GM23338 (cell line): ENCODE data around the gene ASB2. TPM values are rescaled to one million over a fixed set of nuclear protein-coding genes. Genes with fewer than 3 reads are reported as not detected.

Source experiments
- ATAC-seq: fragments of 200-7000 bp; cut with Tn5 transposase; 3 replicates; pipeline ENCODE4 v1.9.1; 2020
- DNase-seq: peaks from one replicate; pipeline ENCODE4 v3.0.0-alpha.2; 2015; ENCODE audit warnings: low spot score
- H2AFZ ChIP-seq: fragments of 200-600 bp; sonication (generic); 2 replicates; pipeline ENCODE4 v1.8.0; 2016; ENCODE audit warnings: antibody characterized with exemption, mild to moderate bottlenecking, moderate library complexity
- H3F3A ChIP-seq: fragments of 200-600 bp; sonication (generic); replicated peaks from 2 replicates; pipeline ENCODE4 v1.8.0; 2017; ENCODE audit warnings: antibody characterized with exemption, mixed run types, low read depth
- H3K27ac ChIP-seq: fragments of 200-600 bp; sonication (generic); 2 replicates; pipeline ENCODE4 v1.6.1; 2016; ENCODE audit warnings: low read depth
- H3K27me3 ChIP-seq: fragments of 200-600 bp; sonication (generic); 2 replicates; pipeline ENCODE4 v1.8.0; 2016; ENCODE audit warnings: mild to moderate bottlenecking, mixed run types, moderate library complexity; ENCODE audit not compliant: insufficient read depth
- H3K36me3 ChIP-seq: fragments of 200-600 bp; sonication (generic); 2 replicates; pipeline ENCODE4 v1.8.0; 2016; ENCODE audit warnings: mild to moderate bottlenecking; ENCODE audit not compliant: insufficient read depth
- H3K4me1 ChIP-seq: fragments of 200-600 bp; sonication (generic); 2 replicates; pipeline ENCODE4 v1.8.0; 2016; ENCODE audit warnings: mild to moderate bottlenecking, moderate library complexity; ENCODE audit not compliant: insufficient read depth
- H3K4me2 ChIP-seq: fragments of 200-600 bp; sonication (generic); 2 replicates; pipeline ENCODE4 v1.7.1; 2017; ENCODE audit warnings: mixed run types
- H3K4me3 ChIP-seq: fragments of 200-600 bp; sonication (generic); 2 replicates; pipeline ENCODE4 v1.6.1; 2016; ENCODE audit warnings: mixed run types
- H3K79me2 ChIP-seq: fragments of 200-600 bp; sonication (generic); replicated peaks from 2 replicates; pipeline ENCODE4 v1.8.0; 2017; ENCODE audit warnings: mild to moderate bottlenecking; ENCODE audit not compliant: insufficient read depth
- H3K9me2 ChIP-seq: fragments of 200-600 bp; sonication (generic); 2 replicates; pipeline ENCODE4 v1.8.0; 2017; ENCODE audit not compliant: insufficient read depth
- H4K20me1 ChIP-seq: fragments of 200-600 bp; sonication (generic); replicated peaks from 2 replicates; pipeline ENCODE4 v1.8.0; 2017; ENCODE audit warnings: mild to moderate bottlenecking; ENCODE audit not compliant: insufficient read depth
- H3K27ac Mint-ChIP-seq: 2 replicates; pipeline ENCODE4 v1.8.0; 2020; ENCODE audit warnings: inconsistent platforms, mild to moderate bottlenecking, moderate library complexity, mixed read lengths
- H3K27me3 Mint-ChIP-seq: 3 replicates; pipeline ENCODE4 v1.8.0; 2022; ENCODE audit warnings: low read depth, mild to moderate bottlenecking, moderate library complexity, mixed read lengths, inconsistent platforms; ENCODE audit not compliant: insufficient read depth, poor library complexity
- H3K36me3 Mint-ChIP-seq: 3 replicates; pipeline ENCODE4 v1.8.0; 2021; ENCODE audit warnings: low read depth, mild to moderate bottlenecking, inconsistent platforms, moderate library complexity, mixed read lengths
- H3K4me1 Mint-ChIP-seq: 3 replicates; pipeline ENCODE4 v1.8.0; 2020; ENCODE audit warnings: mild to moderate bottlenecking, inconsistent platforms, mixed read lengths
- H3K4me3 Mint-ChIP-seq: 3 replicates; pipeline ENCODE4 v1.8.0; 2021; ENCODE audit warnings: moderate library complexity, mild to moderate bottlenecking, inconsistent platforms, mixed read lengths
- H3K9me3 Mint-ChIP-seq: 3 replicates; pipeline ENCODE4 v1.8.0; 2020; ENCODE audit warnings: moderate library complexity, mild to moderate bottlenecking, inconsistent platforms, mixed read lengths
- CREB1 ChIP-seq: fragments of 250-450 bp; sonication (Bioruptor Pico); IDR thresholded peaks from 2 replicates; pipeline ENCODE4 v1.5.0; 2020; ENCODE audit warnings: low read depth, mild to moderate bottlenecking, moderate library complexity
- EZH2 ChIP-seq: fragments of 200-600 bp; sonication (generic); IDR thresholded peaks from one replicate; pipeline ENCODE4 v1.8.0; 2017; ENCODE audit warnings: antibody characterized with exemption, mild to moderate bottlenecking, low read depth; ENCODE audit not compliant: unreplicated experiment
- EZH2phosphoT487 ChIP-seq: fragments of 200-600 bp; sonication (generic); IDR thresholded peaks from one replicate; pipeline ENCODE4 v1.8.1; 2018; ENCODE audit warnings: antibody characterized with exemption; ENCODE audit not compliant: unreplicated experiment
- JUNB ChIP-seq: IDR thresholded peaks from one replicate; pipeline ENCODE4 v1.6.1; 2016; ENCODE audit warnings: antibody characterized with exemption; ENCODE audit not compliant: unreplicated experiment
- NANOG ChIP-seq: IDR thresholded peaks from 2 replicates; pipeline ENCODE4 v1.6.1; 2016; ENCODE audit warnings: antibody characterized with exemption, borderline replicate concordance
- POLR2AphosphoS5 ChIP-seq: IDR thresholded peaks from 2 replicates; pipeline ENCODE4 v1.6.1; 2016; ENCODE audit warnings: antibody characterized with exemption, low read depth
- STAT1 ChIP-seq: IDR thresholded peaks from one replicate; pipeline ENCODE4 v1.6.1; 2016; ENCODE audit warnings: antibody characterized with exemption; ENCODE audit not compliant: unreplicated experiment
- ZNF114 ChIP-seq: fragments of 250-450 bp; sonication (Bioruptor Pico); IDR thresholded peaks from 2 replicates; pipeline ENCODE4 v1.5.0; 2020; ENCODE audit warnings: mild to moderate bottlenecking, moderate library complexity
- ZNF331 ChIP-seq: fragments of 250-450 bp; sonication (Bioruptor Pico); IDR thresholded peaks from 2 replicates; pipeline ENCODE4 v1.5.0; 2020; ENCODE audit warnings: low read depth, mild to moderate bottlenecking, moderate library complexity
- polyA plus RNA-seq: library from polyadenylated mRNA; unstranded; fragments of >200 nt; fragmentation: Nextera tagmentation; extraction: Ambion mirVana; gene quantifications from 2 replicates; pipeline ENCODE4 v1.2.1, GENCODE V29; 2016
- total RNA-seq: library from RNA; depleted of rRNA; stranded (reverse); fragments of >200 nt; shearing (Covaris generic); gene quantifications from 2 replicates; pipeline ENCODE4 v1.2.3, GENCODE V29; 2014
- TF ChIP-seq, protein P1 (sequence below), 2 experiments: fragments of 200-600 bp in 1 of 2; sonication (generic) in 1 of 2; conservative IDR thresholded peaks; 2 replicates each; pipeline versions ENCODE4 v1.5.1 to v1.6.1; 2016 to 2017; ENCODE audit warnings: antibody characterized with exemption in 2 of 2, low read depth in 2 of 2, mild to moderate bottlenecking in 2 of 2, moderate library complexity in 1 of 2
- TF ChIP-seq, protein P2 (sequence below): IDR thresholded peaks from 2 replicates; pipeline ENCODE4 v1.6.1; 2016; ENCODE audit warnings: antibody characterized with exemption
- TF ChIP-seq, protein P3 (sequence below): IDR thresholded peaks from one replicate; pipeline ENCODE4 v1.6.1; 2018; ENCODE audit warnings: antibody characterized with exemption; ENCODE audit not compliant: unreplicated experiment
- TF ChIP-seq, protein P4 (sequence below): fragments of 250-450 bp; sonication (Bioruptor Pico); IDR thresholded peaks from 2 replicates; pipeline ENCODE4 v1.5.0; 2020; ENCODE audit warnings: mild to moderate bottlenecking, moderate library complexity

The ASB2 gene
- total and polyA plus RNA-seq, 2 experiments from 2014 or later, result 1.2 to 1.7 TPM

DNA sequence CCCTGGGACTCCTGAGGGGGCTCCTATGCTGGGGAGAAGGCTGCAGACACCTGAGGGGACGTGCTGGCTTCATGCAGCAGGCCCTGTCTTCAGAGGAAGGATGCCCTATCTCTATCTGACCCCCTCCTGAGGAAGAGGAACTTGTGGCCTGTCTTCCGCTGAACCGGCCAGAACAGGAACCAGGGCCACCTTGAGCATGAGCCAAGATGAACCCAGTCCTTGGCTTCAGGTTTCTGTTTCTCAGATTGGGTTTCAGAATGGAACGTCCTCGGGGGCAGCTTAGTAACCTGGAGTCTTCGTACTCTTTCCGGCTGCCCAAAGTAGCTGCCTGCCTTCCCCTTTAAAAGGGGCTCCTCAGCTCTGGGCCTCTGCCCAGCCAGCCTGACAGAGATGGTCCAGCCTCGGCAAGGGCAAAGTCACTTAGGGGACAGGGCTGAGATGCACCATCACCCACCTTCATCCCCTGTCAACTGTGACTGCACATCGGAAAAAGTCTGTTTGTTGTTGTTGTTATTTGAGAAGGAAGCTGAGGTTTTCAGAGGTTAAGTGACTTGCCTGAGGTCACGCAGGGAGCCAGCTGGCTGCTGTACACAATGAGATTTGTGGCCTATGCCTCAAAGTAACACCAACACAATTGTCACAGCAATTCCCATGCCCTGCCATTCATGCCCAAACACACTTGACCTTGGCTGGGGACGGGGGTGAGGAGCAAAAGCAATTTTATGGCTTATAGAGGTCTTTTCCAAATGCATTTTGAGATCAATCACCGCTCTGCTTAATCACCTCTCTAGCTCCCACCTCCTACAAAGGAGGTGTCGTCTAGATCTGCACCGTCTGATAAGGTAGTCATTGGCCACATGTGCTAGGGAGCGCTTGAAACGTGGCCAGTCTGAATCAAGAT is 13.4 kb downstream of the ASB2 start:
- Histone ChIP-seq H3K27ac (no peak overlapping the region), H3K4me3 (no peak overlapping the region), H3K9me2 (0 out of 2 replicates have a peak, but pooled peaks cover 5% of the 10 kb centered on the region), H3K4me2 (no peak overlapping the region), H3K79me2 (no peaks in the 10 kb centered on the region), H2AFZ (no peak overlapping the region), H3K27me3 (no peaks in the 10 kb centered on the region), H3F3A (no peaks in the 10 kb centered on the region), H4K20me1 (no peaks in the 10 kb centered on the region), H3K4me1 (no peaks in the 10 kb centered on the region), H3K36me3 (no peaks in the 10 kb centered on the region)
- ATAC-seq, result no peak
- Mint-ChIP-seq H3K9me3 (no peaks in the 10 kb centered on the region), H3K4me3 (no peak overlapping the region), H3K4me1 (peaks cover 14% of the 10 kb centered on the region), H3K36me3 (no peaks in the 10 kb centered on the region), H3K27me3 (no peaks in the 10 kb centered on the region), H3K27ac (no peak overlapping the region)
- no peak for TF ChIP-seq JUNB
- no peak for TF ChIP-seq EZH2phosphoT487
- TF ChIP-seq, protein P1, sequence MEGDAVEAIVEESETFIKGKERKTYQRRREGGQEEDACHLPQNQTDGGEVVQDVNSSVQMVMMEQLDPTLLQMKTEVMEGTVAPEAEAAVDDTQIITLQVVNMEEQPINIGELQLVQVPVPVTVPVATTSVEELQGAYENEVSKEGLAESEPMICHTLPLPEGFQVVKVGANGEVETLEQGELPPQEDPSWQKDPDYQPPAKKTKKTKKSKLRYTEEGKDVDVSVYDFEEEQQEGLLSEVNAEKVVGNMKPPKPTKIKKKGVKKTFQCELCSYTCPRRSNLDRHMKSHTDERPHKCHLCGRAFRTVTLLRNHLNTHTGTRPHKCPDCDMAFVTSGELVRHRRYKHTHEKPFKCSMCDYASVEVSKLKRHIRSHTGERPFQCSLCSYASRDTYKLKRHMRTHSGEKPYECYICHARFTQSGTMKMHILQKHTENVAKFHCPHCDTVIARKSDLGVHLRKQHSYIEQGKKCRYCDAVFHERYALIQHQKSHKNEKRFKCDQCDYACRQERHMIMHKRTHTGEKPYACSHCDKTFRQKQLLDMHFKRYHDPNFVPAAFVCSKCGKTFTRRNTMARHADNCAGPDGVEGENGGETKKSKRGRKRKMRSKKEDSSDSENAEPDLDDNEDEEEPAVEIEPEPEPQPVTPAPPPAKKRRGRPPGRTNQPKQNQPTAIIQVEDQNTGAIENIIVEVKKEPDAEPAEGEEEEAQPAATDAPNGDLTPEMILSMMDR (conservative IDR thresholded peaks at IDR 0.05; ENCODE audit: low read depth in 2 of 2), result no peak
- no peak for TF ChIP-seq EZH2
- TF ChIP-seq ZNF331, result no peak
- TF ChIP-seq, protein P2, sequence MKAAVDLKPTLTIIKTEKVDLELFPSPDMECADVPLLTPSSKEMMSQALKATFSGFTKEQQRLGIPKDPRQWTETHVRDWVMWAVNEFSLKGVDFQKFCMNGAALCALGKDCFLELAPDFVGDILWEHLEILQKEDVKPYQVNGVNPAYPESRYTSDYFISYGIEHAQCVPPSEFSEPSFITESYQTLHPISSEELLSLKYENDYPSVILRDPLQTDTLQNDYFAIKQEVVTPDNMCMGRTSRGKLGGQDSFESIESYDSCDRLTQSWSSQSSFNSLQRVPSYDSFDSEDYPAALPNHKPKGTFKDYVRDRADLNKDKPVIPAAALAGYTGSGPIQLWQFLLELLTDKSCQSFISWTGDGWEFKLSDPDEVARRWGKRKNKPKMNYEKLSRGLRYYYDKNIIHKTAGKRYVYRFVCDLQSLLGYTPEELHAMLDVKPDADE, result no peak
- no peak for TF ChIP-seq POLR2AphosphoS5
- TF ChIP-seq CREB1, result no peak
- no peak for TF ChIP-seq ZNF114
- TF ChIP-seq, protein P3, sequence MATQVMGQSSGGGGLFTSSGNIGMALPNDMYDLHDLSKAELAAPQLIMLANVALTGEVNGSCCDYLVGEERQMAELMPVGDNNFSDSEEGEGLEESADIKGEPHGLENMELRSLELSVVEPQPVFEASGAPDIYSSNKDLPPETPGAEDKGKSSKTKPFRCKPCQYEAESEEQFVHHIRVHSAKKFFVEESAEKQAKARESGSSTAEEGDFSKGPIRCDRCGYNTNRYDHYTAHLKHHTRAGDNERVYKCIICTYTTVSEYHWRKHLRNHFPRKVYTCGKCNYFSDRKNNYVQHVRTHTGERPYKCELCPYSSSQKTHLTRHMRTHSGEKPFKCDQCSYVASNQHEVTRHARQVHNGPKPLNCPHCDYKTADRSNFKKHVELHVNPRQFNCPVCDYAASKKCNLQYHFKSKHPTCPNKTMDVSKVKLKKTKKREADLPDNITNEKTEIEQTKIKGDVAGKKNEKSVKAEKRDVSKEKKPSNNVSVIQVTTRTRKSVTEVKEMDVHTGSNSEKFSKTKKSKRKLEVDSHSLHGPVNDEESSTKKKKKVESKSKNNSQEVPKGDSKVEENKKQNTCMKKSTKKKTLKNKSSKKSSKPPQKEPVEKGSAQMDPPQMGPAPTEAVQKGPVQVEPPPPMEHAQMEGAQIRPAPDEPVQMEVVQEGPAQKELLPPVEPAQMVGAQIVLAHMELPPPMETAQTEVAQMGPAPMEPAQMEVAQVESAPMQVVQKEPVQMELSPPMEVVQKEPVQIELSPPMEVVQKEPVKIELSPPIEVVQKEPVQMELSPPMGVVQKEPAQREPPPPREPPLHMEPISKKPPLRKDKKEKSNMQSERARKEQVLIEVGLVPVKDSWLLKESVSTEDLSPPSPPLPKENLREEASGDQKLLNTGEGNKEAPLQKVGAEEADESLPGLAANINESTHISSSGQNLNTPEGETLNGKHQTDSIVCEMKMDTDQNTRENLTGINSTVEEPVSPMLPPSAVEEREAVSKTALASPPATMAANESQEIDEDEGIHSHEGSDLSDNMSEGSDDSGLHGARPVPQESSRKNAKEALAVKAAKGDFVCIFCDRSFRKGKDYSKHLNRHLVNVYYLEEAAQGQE, result no peak
- TF ChIP-seq, protein P4, sequence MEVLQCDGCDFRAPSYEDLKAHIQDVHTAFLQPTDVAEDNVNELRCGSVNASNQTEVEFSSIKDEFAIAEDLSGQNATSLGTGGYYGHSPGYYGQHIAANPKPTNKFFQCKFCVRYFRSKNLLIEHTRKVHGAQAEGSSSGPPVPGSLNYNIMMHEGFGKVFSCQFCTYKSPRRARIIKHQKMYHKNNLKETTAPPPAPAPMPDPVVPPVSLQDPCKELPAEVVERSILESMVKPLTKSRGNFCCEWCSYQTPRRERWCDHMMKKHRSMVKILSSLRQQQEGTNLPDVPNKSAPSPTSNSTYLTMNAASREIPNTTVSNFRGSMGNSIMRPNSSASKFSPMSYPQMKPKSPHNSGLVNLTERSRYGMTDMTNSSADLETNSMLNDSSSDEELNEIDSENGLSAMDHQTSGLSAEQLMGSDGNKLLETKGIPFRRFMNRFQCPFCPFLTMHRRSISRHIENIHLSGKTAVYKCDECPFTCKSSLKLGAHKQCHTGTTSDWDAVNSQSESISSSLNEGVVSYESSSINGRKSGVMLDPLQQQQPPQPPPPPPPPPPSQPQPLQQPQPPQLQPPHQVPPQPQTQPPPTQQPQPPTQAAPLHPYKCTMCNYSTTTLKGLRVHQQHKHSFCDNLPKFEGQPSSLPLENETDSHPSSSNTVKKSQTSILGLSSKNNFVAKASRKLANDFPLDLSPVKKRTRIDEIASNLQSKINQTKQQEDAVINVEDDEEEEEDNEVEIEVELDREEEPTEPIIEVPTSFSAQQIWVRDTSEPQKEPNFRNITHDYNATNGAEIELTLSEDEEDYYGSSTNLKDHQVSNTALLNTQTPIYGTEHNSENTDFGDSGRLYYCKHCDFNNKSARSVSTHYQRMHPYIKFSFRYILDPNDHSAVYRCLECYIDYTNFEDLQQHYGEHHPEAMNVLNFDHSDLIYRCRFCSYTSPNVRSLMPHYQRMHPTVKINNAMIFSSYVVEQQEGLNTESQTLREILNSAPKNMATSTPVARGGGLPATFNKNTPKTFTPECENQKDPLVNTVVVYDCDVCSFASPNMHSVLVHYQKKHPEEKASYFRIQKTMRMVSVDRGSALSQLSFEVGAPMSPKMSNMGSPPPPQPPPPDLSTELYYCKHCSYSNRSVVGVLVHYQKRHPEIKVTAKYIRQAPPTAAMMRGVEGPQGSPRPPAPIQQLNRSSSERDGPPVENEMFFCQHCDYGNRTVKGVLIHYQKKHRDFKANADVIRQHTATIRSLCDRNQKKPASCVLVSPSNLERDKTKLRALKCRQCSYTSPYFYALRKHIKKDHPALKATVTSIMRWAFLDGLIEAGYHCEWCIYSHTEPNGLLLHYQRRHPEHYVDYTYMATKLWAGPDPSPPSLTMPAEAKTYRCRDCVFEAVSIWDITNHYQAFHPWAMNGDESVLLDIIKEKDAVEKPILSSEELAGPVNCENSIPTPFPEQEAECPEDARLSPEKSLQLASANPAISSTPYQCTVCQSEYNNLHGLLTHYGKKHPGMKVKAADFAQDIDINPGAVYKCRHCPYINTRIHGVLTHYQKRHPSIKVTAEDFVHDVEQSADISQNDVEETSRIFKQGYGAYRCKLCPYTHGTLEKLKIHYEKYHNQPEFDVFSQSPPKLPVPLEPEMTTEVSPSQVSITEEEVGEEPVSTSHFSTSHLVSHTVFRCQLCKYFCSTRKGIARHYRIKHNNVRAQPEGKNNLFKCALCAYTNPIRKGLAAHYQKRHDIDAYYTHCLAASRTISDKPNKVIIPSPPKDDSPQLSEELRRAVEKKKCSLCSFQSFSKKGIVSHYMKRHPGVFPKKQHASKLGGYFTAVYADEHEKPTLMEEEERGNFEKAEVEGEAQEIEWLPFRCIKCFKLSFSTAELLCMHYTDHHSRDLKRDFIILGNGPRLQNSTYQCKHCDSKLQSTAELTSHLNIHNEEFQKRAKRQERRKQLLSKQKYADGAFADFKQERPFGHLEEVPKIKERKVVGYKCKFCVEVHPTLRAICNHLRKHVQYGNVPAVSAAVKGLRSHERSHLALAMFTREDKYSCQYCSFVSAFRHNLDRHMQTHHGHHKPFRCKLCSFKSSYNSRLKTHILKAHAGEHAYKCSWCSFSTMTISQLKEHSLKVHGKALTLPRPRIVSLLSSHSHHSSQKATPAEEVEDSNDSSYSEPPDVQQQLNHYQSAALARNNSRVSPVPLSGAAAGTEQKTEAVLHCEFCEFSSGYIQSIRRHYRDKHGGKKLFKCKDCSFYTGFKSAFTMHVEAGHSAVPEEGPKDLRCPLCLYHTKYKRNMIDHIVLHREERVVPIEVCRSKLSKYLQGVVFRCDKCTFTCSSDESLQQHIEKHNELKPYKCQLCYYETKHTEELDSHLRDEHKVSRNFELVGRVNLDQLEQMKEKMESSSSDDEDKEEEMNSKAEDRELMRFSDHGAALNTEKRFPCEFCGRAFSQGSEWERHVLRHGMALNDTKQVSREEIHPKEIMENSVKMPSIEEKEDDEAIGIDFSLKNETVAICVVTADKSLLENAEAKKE (CRISPR knock-in tag), result no peak
- no peak for TF ChIP-seq STAT1
- no peak for TF ChIP-seq NANOG
- no peak for DNase-seq
